Keratinocyte (primary cell): Measurements from ENCODE around the gene HMGN4. TPM values are rescaled to one million over a fixed set of nuclear protein-coding genes. Genes with fewer than 3 reads are reported as not detected.

ENCODE experiments used
- DNase-seq: peaks from one replicate; pipeline ENCODE4 v3.0.0-alpha.2; 2011; ENCODE audit warnings: low read depth, missing footprints, low spot score
- FAIRE-seq: peaks from 2 replicates; lab custom pipeline; 2011; peaks lifted over from hg19 to GRCh38; lab: Jason Lieb, UNC
- H2AFZ ChIP-seq: 2 replicates; pipeline ENCODE4 v1.6.0; 2012; ENCODE audit warnings: low read length, control low read depth, inconsistent platforms; ENCODE audit not compliant: control insufficient read depth
- H3K27ac ChIP-seq: 2 replicates; pipeline ENCODE4 v1.5.1; 2011; ENCODE audit warnings: low read length; ENCODE audit not compliant: control insufficient read depth, insufficient read depth
- H3K27me3 ChIP-seq: 3 replicates; pipeline ENCODE4 v1.6.0; 2011; ENCODE audit warnings: low read length; ENCODE audit not compliant: control insufficient read depth, insufficient read depth; ENCODE audit errors: extremely low read depth
- H3K36me3 ChIP-seq, 2 experiments: 2 replicates in 1 of 2; 3 replicates in 1 of 2; pipeline ENCODE4 v1.5.1; 2011; ENCODE audit warnings: low read length in 2 of 2, mild to moderate bottlenecking in 1 of 2; ENCODE audit not compliant: control insufficient read depth in 2 of 2, insufficient read depth in 2 of 2; ENCODE audit errors: extremely low read depth in 1 of 2
- H3K4me1 ChIP-seq: 3 replicates; pipeline ENCODE4 v1.5.1; 2011; ENCODE audit warnings: low read length; ENCODE audit not compliant: control insufficient read depth, insufficient read depth; ENCODE audit errors: extremely low read depth
- H3K4me2 ChIP-seq: 3 replicates; pipeline ENCODE4 v1.6.0; 2011; ENCODE audit warnings: low read depth, low read length; ENCODE audit not compliant: control insufficient read depth, insufficient read depth; ENCODE audit errors: extremely low read depth
- H3K4me3 ChIP-seq, 3 experiments: fragments of 200-600 bp in 1 of 3; sonication (generic) in 1 of 3; 2 replicates in 2 of 3; 3 replicates in 1 of 3; pipeline ENCODE4 v1.5.1; 2011 to 2016; ENCODE audit warnings: low read length in 3 of 3, mild to moderate bottlenecking in 3 of 3, control low read depth in 2 of 3, inconsistent platforms in 1 of 3, low read depth in 1 of 3, mixed read lengths in 1 of 3, mixed run types in 1 of 3, moderate library complexity in 1 of 3; ENCODE audit not compliant: control insufficient read depth in 2 of 3, insufficient read depth in 2 of 3; ENCODE audit errors: extremely low read depth in 1 of 3
- H3K79me2 ChIP-seq: 2 replicates; pipeline ENCODE4 v1.6.0; 2012; ENCODE audit warnings: low read length; ENCODE audit not compliant: control insufficient read depth, insufficient read depth
- H3K9ac ChIP-seq: 3 replicates; pipeline ENCODE4 v1.6.0; 2011; ENCODE audit warnings: low read length; ENCODE audit not compliant: control insufficient read depth, insufficient read depth; ENCODE audit errors: extremely low read depth
- H3K9me1 ChIP-seq: 3 replicates; pipeline ENCODE4 v1.6.0; 2011; ENCODE audit warnings: low read length; ENCODE audit not compliant: control insufficient read depth, insufficient read depth; ENCODE audit errors: extremely low read depth
- H3K9me3 ChIP-seq: 2 replicates; pipeline ENCODE4 v1.5.1; 2012; ENCODE audit warnings: low read depth, low read length; ENCODE audit not compliant: control insufficient read depth
- H4K20me1 ChIP-seq: 3 replicates; pipeline ENCODE4 v1.6.0; 2011; ENCODE audit warnings: low read length; ENCODE audit not compliant: control insufficient read depth, insufficient read depth; ENCODE audit errors: extremely low read depth
- CTCF ChIP-seq, 3 experiments: IDR thresholded peaks in 1 of 3; conservative IDR thresholded peaks in 1 of 3; optimal IDR thresholded peaks in 1 of 3; 2 replicates in 2 of 3; 3 replicates in 1 of 3; pipeline versions ENCODE3 to v1.5.1; 2011; ENCODE audit warnings: low read length in 3 of 3, mild to moderate bottlenecking in 3 of 3, moderate library complexity in 2 of 3, control low read depth in 1 of 3, inconsistent platforms in 1 of 3; ENCODE audit not compliant: insufficient read depth in 2 of 3; ENCODE audit errors: extremely low read depth in 1 of 3
- EZH2 ChIP-seq: IDR thresholded peaks from one replicate; pipeline ENCODE4 v1.6.1; 2012; ENCODE audit warnings: inconsistent platforms, mild to moderate bottlenecking, low read length, moderate library complexity
- dilution Hi-C: fragments of 300-500 bp; cut with MboI; formaldehyde crosslinking; loops from one replicate; pipeline ENCODE4 v1.7.0; 2020; ENCODE audit warnings: low sequenced_read_pairs; ENCODE audit not compliant: extremely low pct_ligation_motif_present
- polyA plus RNA-seq, 5 experiments: library from polyadenylated mRNA; depleted of rRNA in 3 of 5; stranded (reverse) in 3 of 5; stranded (forward) in 1 of 5; unstranded in 1 of 5; fragments of >200 nt; gene quantifications; 1 replicate in 1 of 5; 2 replicates in 3 of 5; 3 replicates in 1 of 5; pipeline versions ENCODE4 v1.2.1 to v1.2.3, GENCODE V29; 2011 to 2012; ENCODE audit warnings: missing spikeins in 2 of 5, low read depth in 1 of 5, low replicate concordance in 1 of 5

The HMGN4 gene
- polyA plus RNA-seq, 1 donor (not counting 4 experiments of a cell fraction or from before 2014, with no cell fraction given): 62.6 TPM

GRCh38 chr6:26501482-26501986 lies 36.6 kb upstream of the HMGN4 start:
- no peak overlapping the region for H3K9ac ChIP-seq
- DNase-seq (no peak), FAIRE-seq (no peak)
- H3K4me2 ChIP-seq: peak overlapping the region; percentile 73
- peaks cover 4% of the 10 kb centered on the region for H3K4me1 ChIP-seq
- no peaks in the 10 kb centered on the region for H3K79me2 ChIP-seq
- no peak overlapping the region for H3K27ac ChIP-seq
- peak overlapping the region; percentile 70 for H2AFZ ChIP-seq
- no peaks in the 10 kb centered on the region for H4K20me1 ChIP-seq
- H3K36me3 ChIP-seq: no peaks in the 10 kb centered on the region
- dilution Hi-C loops: no loop called here
- peak overlapping the region in 2 of 3 experiments; percentile 7 to 49 for H3K4me3 ChIP-seq
- no peaks in the 10 kb centered on the region for H3K9me1 ChIP-seq
- H3K27me3 ChIP-seq: peaks cover 25% of the 10 kb centered on the region
- no peaks in the 10 kb centered on the region for H3K9me3 ChIP-seq
- no peak for TF ChIP-seq CTCF (optimal IDR thresholded peaks at IDR 0.05 in 1 of 3, IDR thresholded peaks at IDR 0.05 in 1 of 3, conservative IDR thresholded peaks at IDR 0.05 in 1 of 3; ENCODE audit: extremely low read depth in 1 of 3, insufficient read depth in 2 of 3, low read length in 3 of 3)
- TF ChIP-seq EZH2: peak; percentile 77

- no peak overlapping the region for H2AFZ ChIP-seq
Measured at GRCh38 chr6:26502165-26502564, 36.0 kb upstream of the HMGN4 start.

More at GRCh38 chr6:26502165-26502564, 36.0 kb upstream of the HMGN4 start:
- dilution Hi-C loops: no loop called here
- H3K4me2 ChIP-seq: no peak overlapping the region
- H4K20me1 ChIP-seq: no peaks in the 10 kb centered on the region
- H3K9ac ChIP-seq: no peak overlapping the region
- H3K79me2 ChIP-seq: no peaks in the 10 kb centered on the region
- H3K36me3 ChIP-seq: no peaks in the 10 kb centered on the region
- no peak overlapping the region for H3K4me3 ChIP-seq
- no peaks in the 10 kb centered on the region for H3K9me3 ChIP-seq
- peaks cover 25% of the 10 kb centered on the region for H3K27me3 ChIP-seq
- DNase-seq (no peak), FAIRE-seq (no peak)
- TF ChIP-seq CTCF (optimal IDR thresholded peaks at IDR 0.05 in 1 of 3, IDR thresholded peaks at IDR 0.05 in 1 of 3, conservative IDR thresholded peaks at IDR 0.05 in 1 of 3; ENCODE audit: extremely low read depth in 1 of 3, insufficient read depth in 2 of 3, low read length in 3 of 3) (no peak), EZH2 (no peak)
- H3K27ac ChIP-seq: no peak overlapping the region
- no peaks in the 10 kb centered on the region for H3K9me1 ChIP-seq
- H3K4me1 ChIP-seq: peaks cover 4% of the 10 kb centered on the region
